M059J (cell line): ENCODE measurements around the gene FXYD6. TPM values are rescaled to one million over a fixed set of nuclear protein-coding genes. Genes with fewer than 3 reads are reported as not detected.
"Not testable (repeated sequence)": the region's sequence is repeated elsewhere in the genome, so short reads cannot be mapped to it uniquely, and the experiment has no call there.

Source experiments
- DNase-seq: peaks from one replicate; pipeline ENCODE4 v3.0.0-alpha.2; 2012; ENCODE audit warnings: low read depth
- total RNA-seq: library from RNA; depleted of rRNA; stranded (reverse); fragments of >200 nt; shearing (Covaris generic); gene quantifications from 2 replicates; pipeline ENCODE4 v1.2.3, GENCODE V29; 2014; rRNA removed

The FXYD6 gene
- 0.12 and 0.86 TPM in 2 replicates for total RNA-seq

- no peak for DNase-seq
Observed at GRCh38 chr11:117876341-117877119, at the start of gene FXYD6. Gene FXYD6 (minus strand): TSS chr11:117876658. CDS start chr11:117842776, 33,882 bp downstream.

GRCh38 chr11:117926166-117926565 is 49.7 kb upstream of the FXYD6 start:
- DNase-seq: not testable (repeated sequence)

GRCh38 chr11:117925198-117925925 is 48.9 kb upstream of the FXYD6 start:
- no peak for DNase-seq

- no peak for DNase-seq
Observed at GRCh38 chr11:117924631-117925170, 48.2 kb upstream of the FXYD6 start.

- no peak for DNase-seq
Observed at GRCh38 chr11:117923773-117924172, 47.3 kb upstream of the FXYD6 start.

- DNase-seq: no peak
Observed at GRCh38 chr11:117923275-117923674, 46.8 kb upstream of the FXYD6 start.

- DNase-seq: no peak
Observed at GRCh38 chr11:117921893-117922292, 45.4 kb upstream of the FXYD6 start.

GRCh38 chr11:117921456-117921855 is 45.0 kb upstream of the FXYD6 start:
- no peak for DNase-seq

- no peak for DNase-seq
Observed at GRCh38 chr11:117919781-117920221, 43.3 kb upstream of the FXYD6 start.

GRCh38 chr11:117919341-117919740 is 42.9 kb upstream of the FXYD6 start:
- no peak for DNase-seq

- no peak for DNase-seq
Observed at GRCh38 chr11:117918366-117919255, 42.2 kb upstream of the FXYD6 start.

GRCh38 chr11:117917591-117918151 is 41.2 kb upstream of the FXYD6 start:
- DNase-seq: no peak

- no peak for DNase-seq
Observed at GRCh38 chr11:117916956-117917355, 40.5 kb upstream of the FXYD6 start.

GRCh38 chr11:117915672-117916235 is 39.3 kb upstream of the FXYD6 start:
- DNase-seq: no peak

GRCh38 chr11:117914991-117915618 is 38.6 kb upstream of the FXYD6 start:
- no peak for DNase-seq

- DNase-seq: no peak
Observed at GRCh38 chr11:117914398-117914761, 37.9 kb upstream of the FXYD6 start.

- DNase-seq: no peak
Observed at GRCh38 chr11:117913736-117914397, 37.4 kb upstream of the FXYD6 start.

GRCh38 chr11:117912497-117912896 is 36.0 kb upstream of the FXYD6 start:
- no peak for DNase-seq

GRCh38 chr11:117911694-117912093 is 35.2 kb upstream of the FXYD6 start:
- no peak for DNase-seq
